ENCODE measurements around the gene ABTB2. TPM values are rescaled to one million over a fixed set of nuclear protein-coding genes. Genes with fewer than 3 reads are reported as not detected.

Gene ABTB2
- total and polyA plus RNA-seq, 4 donors: 0.73 to 3.3 (median 2.7) TPM

DNA sequence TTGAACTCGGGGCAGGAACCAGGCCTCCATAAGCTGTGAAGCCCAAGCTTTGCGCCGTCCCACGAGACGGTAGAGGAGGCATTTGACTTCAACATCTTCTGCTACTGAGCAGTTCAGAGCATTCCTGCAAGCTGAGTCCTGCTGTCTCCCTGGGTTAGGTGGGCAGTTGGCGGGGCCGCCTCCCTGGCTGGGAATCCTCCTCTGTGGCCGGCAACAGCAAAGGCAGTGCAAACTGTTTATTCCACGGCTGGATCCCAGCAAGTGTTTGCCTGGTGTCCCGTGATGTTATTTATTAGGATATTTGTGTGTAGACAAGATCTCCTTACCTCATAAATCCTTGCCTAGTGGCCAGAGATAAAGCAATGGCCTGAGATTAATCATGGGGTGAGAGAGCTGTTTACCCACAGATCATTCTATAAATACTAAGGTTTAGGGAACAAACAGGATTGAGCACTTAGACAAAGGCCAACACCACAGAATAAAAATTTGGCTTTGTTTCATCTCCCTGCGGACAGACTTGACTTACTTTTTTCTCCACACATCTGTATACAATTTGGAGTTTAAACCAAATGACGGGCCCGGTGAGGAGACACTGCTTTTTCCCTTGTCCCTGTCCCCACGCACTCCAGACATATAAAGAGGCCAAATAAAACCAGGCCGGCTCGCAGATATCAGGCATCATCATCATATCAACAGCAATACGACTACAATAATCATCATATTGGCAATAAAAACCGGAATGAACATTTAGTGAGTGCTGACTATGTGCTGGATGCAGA, 189.0 kb downstream of the ABTB2 start:
- DNase-seq (no peak), ATAC-seq (ENCODE audit: insufficient read depth, low FRiP score) (no peak)
- peaks cover 0 to 3% (median 0%) of the 10 kb centered on the region in 5 donors for H3K4me1 ChIP-seq (ENCODE audit: control insufficient read depth in 5 of 5, insufficient read depth in 5 of 5, low read length in 5 of 5)
- H3K9ac ChIP-seq (ENCODE audit: insufficient read depth in 1 of 2, low read length in 2 of 2): no peak overlapping the region
- no peaks in the 10 kb centered on the region for H3K27me3 ChIP-seq (ENCODE audit: control insufficient read depth in 3 of 3, insufficient read depth in 3 of 3, low read length in 2 of 3)
- TF ChIP-seq, protein P1, sequence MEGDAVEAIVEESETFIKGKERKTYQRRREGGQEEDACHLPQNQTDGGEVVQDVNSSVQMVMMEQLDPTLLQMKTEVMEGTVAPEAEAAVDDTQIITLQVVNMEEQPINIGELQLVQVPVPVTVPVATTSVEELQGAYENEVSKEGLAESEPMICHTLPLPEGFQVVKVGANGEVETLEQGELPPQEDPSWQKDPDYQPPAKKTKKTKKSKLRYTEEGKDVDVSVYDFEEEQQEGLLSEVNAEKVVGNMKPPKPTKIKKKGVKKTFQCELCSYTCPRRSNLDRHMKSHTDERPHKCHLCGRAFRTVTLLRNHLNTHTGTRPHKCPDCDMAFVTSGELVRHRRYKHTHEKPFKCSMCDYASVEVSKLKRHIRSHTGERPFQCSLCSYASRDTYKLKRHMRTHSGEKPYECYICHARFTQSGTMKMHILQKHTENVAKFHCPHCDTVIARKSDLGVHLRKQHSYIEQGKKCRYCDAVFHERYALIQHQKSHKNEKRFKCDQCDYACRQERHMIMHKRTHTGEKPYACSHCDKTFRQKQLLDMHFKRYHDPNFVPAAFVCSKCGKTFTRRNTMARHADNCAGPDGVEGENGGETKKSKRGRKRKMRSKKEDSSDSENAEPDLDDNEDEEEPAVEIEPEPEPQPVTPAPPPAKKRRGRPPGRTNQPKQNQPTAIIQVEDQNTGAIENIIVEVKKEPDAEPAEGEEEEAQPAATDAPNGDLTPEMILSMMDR (IDR thresholded peaks at IDR 0.05; ENCODE audit: control extremely low read depth, extremely low read depth): no peak
- H3K27ac ChIP-seq (ENCODE audit: low read depth in 1 of 2, low read length in 1 of 2): no peak overlapping the region
- WGBS, 2 donors: 84 to 87% methylated on average over 18 of the region's 18 CpGs
- no peak overlapping the region for H3K4me3 ChIP-seq
- H3K36me3 ChIP-seq (ENCODE audit: control insufficient read depth in 4 of 4, insufficient read depth in 4 of 4, low read length in 4 of 4): peaks cover 0 to 3% (median 0%) of the 10 kb centered on the region in 4 donors
- H3K9me3 ChIP-seq (ENCODE audit: control insufficient read depth in 4 of 4, insufficient read depth in 3 of 4, low read length in 3 of 4): no peaks in the 10 kb centered on the region

DNA sequence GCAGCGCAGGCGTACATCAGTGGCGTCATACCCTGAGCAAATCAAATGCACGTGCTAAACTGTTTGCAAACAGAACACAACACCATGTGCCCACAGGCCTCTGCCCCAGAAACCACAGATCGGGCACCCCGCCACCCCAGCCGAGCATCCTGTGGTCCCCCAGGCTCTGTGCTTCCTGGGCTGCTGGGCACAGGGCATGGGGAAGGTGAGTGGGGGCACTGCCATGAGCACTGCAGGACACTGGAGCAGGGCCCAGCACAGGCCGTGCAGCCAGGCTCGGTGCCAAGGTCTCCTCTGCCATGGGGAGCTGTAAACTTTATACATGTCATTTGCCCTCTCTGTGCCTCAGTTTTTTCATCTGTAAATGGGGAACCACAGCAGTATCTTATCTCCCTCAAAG, 189.8 kb downstream of the ABTB2 start:
- no peak overlapping the region for H3K4me3 ChIP-seq
- no peaks in the 10 kb centered on the region for H3K4me1 ChIP-seq (ENCODE audit: control insufficient read depth in 5 of 5, insufficient read depth in 5 of 5, low read length in 5 of 5)
- peaks cover 0 to 3% (median 0%) of the 10 kb centered on the region in 4 donors for H3K36me3 ChIP-seq (ENCODE audit: control insufficient read depth in 4 of 4, insufficient read depth in 4 of 4, low read length in 4 of 4)
- WGBS, 2 donors: 86% methylated on average over 9 of the region's 9 CpGs
- ATAC-seq (ENCODE audit: insufficient read depth, low FRiP score): no peak
- H3K9ac ChIP-seq (ENCODE audit: insufficient read depth in 1 of 2, low read length in 2 of 2): no peak overlapping the region
- TF ChIP-seq, protein P1 (IDR thresholded peaks at IDR 0.05; ENCODE audit: control extremely low read depth, extremely low read depth): no peak
- H3K27ac ChIP-seq (ENCODE audit: low read depth in 1 of 2, low read length in 1 of 2): no peak overlapping the region
- no peaks in the 10 kb centered on the region for H3K9me3 ChIP-seq (ENCODE audit: control insufficient read depth in 4 of 4, insufficient read depth in 3 of 4, low read length in 3 of 4)
- no peaks in the 10 kb centered on the region for H3K27me3 ChIP-seq (ENCODE audit: control insufficient read depth in 3 of 3, insufficient read depth in 3 of 3, low read length in 2 of 3)
- no peak for DNase-seq

DNA sequence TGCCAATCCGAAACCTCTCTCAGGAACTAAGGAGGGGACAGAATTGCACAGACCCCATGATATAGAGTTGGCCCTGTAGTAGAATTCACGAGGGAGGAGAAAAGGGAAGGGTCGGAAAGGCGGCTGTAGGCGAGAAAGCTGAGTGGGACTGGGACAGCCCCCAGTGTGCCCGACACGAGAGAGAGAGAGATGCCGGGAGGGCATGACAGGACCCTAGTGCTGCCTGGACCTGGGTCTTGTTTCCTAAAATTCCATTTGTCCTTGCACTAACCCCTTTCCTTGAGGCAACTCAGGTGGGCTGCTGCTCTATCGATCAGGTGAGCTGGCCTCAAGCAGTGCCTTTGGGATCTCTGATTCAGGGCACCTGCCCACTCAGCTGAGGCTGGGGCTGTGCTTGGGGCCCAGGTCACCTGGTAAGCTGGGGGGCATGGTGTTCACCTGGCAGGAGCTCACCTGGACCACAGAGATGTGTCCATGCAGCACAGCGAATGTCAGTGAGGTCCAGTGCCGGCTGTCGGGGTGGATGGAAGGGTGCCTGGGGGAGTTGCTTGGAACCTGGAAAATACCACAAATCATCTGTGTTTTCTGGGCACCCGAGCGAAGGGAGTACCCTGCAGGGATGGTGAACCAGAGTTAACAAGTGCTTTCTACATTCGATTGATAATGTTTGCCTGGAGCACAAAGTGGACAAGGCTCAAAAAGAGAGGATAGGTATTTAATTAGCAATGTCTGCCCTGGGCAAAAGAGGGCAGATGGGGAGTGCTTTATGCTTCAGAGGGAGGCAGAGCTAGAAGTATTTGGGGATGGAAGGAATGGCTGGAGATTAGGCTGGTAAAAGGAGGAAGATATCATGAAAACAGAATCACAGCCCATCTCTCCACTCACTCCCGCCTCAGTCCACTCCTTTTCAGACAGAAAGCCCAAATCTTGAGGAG, 190.7 kb downstream of the ABTB2 start:
- Histone ChIP-seq H3K27ac (ENCODE audit: low read depth in 1 of 2, low read length in 1 of 2) (no peak overlapping the region), H3K27me3 (ENCODE audit: control insufficient read depth in 3 of 3, insufficient read depth in 3 of 3, low read length in 2 of 3) (no peaks in the 10 kb centered on the region), H3K4me3 (no peak overlapping the region), H3K36me3 (ENCODE audit: control insufficient read depth in 4 of 4, insufficient read depth in 4 of 4, low read length in 4 of 4) (peaks cover 0 to 3% (median 0%) of the 10 kb centered on the region in 4 donors), H3K9me3 (ENCODE audit: control insufficient read depth in 4 of 4, insufficient read depth in 3 of 4, low read length in 3 of 4) (no peaks in the 10 kb centered on the region), H3K4me1 (ENCODE audit: control insufficient read depth in 5 of 5, insufficient read depth in 5 of 5, low read length in 5 of 5) (no peaks in the 10 kb centered on the region), H3K9ac (ENCODE audit: insufficient read depth in 1 of 2, low read length in 2 of 2) (no peak overlapping the region)
- ATAC-seq (ENCODE audit: insufficient read depth, low FRiP score): no peak
- no peak for DNase-seq
- TF ChIP-seq, protein P1 (IDR thresholded peaks at IDR 0.05; ENCODE audit: control extremely low read depth, extremely low read depth): no peak
- WGBS, 2 donors: 96 to 97% methylated on average over 16 of the region's 16 CpGs
